Activated gamma-delta T cell treated with anti-CD3 and anti-CD28 coated beads, Interleukin-2, amount 50 U/mL, for 16 hours (primary cell): ENCODE data around the gene AKT2.
"Not testable (repeated sequence)": the region's sequence is repeated elsewhere in the genome, so short reads cannot be mapped to it uniquely, and the experiment has no call there.

Experiments used
- DNase-seq: peaks from one replicate; pipeline ENCODE4 v3.0.0-alpha.2; 2020; ENCODE audit warnings: low read depth

The AKT2 gene

GRCh38 chr19:40284501-40285352, at the start of gene AKT2:
AKT2 (minus strand) TSS chr19:40285345; CDS start chr19:40265267, 20,078 bp downstream.
- DNase-seq = peak; percentile 67

GRCh38 chr19:40333083-40333482, 47.9 kb upstream of the AKT2 start:
- DNase-seq = not testable (repeated sequence)

- DNase-seq = no peak
Measured at GRCh38 chr19:40332669-40333068, 47.5 kb upstream of the AKT2 start.

GRCh38 chr19:40331052-40331451, 45.9 kb upstream of the AKT2 start:
- DNase-seq = no peak

DNA sequence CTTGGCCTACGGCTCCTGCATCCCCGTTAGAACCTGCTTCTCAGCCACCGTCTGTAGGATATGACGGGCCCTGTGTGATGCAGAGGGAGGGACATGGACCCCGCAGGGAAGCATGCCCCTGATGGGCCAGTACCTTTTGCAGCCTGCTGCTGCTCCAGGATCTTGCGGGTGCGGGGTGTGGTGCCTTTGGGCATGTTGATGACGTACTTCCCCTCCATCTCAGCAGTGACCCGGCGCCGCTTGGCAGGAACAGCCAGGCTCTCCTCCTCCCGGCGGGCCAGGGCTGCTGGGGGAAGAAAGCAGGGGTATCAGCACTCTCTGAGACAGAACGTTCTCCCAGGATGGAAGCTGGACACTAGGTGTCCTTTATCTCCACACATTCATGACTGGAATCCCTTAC, 41.1 kb upstream of the AKT2 start:
- no peak for DNase-seq

DNA sequence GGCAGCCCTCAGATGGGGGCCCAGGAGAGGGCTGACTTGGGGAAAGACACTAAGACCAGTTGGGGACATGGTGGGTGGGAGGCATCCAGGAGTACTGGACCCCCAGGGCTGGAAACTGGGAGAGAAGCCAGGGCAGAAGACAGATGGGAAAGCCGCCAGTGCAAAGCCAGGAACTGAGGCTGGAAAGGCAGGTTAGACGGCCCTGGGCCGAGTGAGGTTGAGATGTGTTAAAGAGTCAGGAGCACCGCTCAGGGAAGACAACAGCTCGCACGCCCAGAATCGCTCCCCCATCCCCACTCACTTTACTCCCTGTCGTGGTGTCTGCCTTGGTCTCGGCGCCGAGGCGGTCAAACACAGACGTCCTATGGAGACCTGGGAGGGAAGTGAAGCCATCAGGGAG, 38.6 kb upstream of the AKT2 start:
- no peak for DNase-seq

- no peak for DNase-seq
Measured at GRCh38 chr19:40322951-40323615, 37.9 kb upstream of the AKT2 start.

DNA sequence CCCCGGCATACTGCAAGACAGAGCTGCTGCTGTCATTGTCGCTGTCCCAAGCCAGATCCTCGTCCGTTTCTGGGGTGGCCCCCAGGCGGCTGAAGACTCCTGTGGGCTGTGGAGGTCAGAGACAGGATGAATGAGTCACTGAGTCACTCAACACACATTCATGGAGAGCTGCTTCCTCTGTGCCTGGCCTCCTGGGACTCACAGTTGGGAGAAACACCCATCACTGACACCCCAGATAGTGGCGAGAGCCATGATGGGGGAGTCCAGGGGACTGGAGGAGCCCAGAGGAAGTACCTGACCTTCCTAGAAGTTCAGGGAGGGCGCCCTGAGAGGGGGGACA, 37.1 kb upstream of the AKT2 start:
- DNase-seq = no peak

- DNase-seq = no peak
Measured at GRCh38 chr19:40321566-40322270, 36.6 kb upstream of the AKT2 start.

GRCh38 chr19:40321076-40321475, 35.9 kb upstream of the AKT2 start:
- DNase-seq = no peak

DNA sequence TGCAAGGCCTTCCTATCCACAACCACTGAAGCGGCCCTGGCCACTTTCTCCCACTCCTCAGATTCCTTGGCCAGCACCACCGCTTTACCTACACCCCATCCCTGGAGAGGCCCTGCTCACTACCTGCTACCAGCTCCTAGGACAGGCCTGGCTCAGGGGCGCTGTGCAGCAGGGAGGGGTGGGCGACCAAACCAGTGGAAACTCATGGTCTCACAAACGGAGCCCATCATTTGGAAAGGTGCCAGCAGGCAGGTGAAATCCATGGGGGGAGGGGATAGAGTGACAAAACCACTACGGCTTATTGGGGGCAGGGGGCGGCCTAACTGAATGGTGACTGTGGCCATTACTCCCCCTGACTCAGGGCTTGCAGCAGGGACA, 35.4 kb upstream of the AKT2 start:
- no peak for DNase-seq

- DNase-seq = no peak
Measured at GRCh38 chr19:40317338-40317737, 32.2 kb upstream of the AKT2 start.

DNA sequence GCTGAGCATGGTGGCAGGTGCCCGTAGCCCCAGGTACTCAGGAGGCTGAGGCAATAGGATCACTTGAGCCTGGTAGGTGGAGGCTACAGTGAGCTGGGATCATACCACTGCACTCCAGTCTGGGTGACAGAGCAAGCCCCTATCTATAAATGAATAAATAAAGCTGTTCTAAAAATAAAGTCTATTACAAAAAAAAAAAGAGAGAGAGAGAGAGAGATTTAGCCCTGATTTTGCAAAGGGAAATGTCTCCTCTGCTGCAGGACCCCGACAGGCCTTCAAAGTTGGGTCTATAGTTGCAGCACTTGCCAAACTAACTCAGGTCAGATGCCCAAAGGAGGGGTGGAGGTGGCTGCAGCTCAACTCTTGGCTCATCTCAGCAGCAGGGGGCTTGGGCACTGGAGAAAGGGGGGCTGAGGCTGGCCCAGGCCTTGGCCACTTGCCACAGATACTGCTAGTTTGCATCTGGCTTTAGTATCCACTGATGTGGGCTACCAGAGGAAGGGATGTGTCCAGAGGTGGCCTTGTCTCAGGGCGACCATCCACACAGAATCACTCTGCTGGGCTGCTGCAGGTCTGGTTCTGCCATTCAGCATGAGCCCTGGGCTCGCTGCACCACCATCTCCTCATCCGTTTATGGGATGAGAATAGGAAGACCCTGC, 30.8 kb upstream of the AKT2 start:
- DNase-seq = no peak

- no peak for DNase-seq
Measured at GRCh38 chr19:40314656-40315055, 29.5 kb upstream of the AKT2 start.

- DNase-seq = no peak
Measured at GRCh38 chr19:40313229-40313983, 28.3 kb upstream of the AKT2 start.

- DNase-seq = no peak
Measured at GRCh38 chr19:40312533-40312932, 27.4 kb upstream of the AKT2 start.

DNA sequence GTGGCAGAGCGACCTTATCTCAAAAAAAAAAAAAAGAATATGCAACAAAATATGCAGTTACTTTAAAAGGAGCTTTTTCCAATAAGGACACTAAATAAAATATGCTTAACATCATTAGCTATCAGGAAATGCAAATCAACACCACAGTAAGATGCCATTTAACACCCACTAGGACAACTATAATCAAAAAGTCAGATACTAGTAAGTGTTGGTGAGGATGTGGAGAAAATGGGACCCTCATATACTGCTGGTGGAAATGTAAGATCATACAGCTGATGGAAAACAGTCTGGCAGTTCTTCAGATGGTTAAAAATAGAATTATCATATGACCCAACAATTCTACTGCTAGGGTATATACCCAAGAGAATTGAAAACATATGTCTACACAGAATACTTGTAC, 24.5 kb upstream of the AKT2 start:
- DNase-seq = no peak

- DNase-seq = peak; percentile 62
Measured at GRCh38 chr19:40305403-40305802, 20.3 kb upstream of the AKT2 start.

GRCh38 chr19:40304306-40304705, 19.2 kb upstream of the AKT2 start:
- DNase-seq = no peak

GRCh38 chr19:40303765-40304164, 18.6 kb upstream of the AKT2 start:
- no peak for DNase-seq

- DNase-seq = no peak
Measured at GRCh38 chr19:40302224-40303011, 17.3 kb upstream of the AKT2 start.
